ENCODE results near the gene PSAPL1.

GRCh38 chr4:7444731-7445130, 10.0 kb upstream of the PSAPL1 start:
- no peak for TF ChIP-seq CTCF (IDR thresholded peaks at IDR 0.05; ENCODE audit: insufficient read depth, low read depth, low read length)
- TF ChIP-seq EZH2 (IDR thresholded peaks at IDR 0.05; ENCODE audit: insufficient read depth, low read length): no peak

All from astrocyte (in vitro differentiated cells and primary cell).